Endothelial cell of umbilical vein (primary cell): Measurements from ENCODE around the gene MOB3B.

Experiments
- CTCF ChIP-seq, 2 donors: IDR thresholded peaks; 1 replicate in 1 of 2; 2 replicates in 1 of 2; pipeline ENCODE4 v1.5.1; 2011; ENCODE audit warnings: low read length in 2 of 2, mild to moderate bottlenecking in 2 of 2, moderate library complexity in 2 of 2, control low read depth in 1 of 2, inconsistent platforms in 1 of 2, low read depth in 1 of 2; ENCODE audit not compliant: insufficient read depth in 1 of 2; ENCODE audit errors: extremely low read depth in 1 of 2
- EZH2 ChIP-seq: IDR thresholded peaks from 2 replicates; pipeline ENCODE4 v1.6.1; 2012; ENCODE audit warnings: borderline replicate concordance, low read depth, mild to moderate bottlenecking, moderate library complexity, low read length, inconsistent platforms; ENCODE audit not compliant: severe bottlenecking
- POLR2A ChIP-seq: IDR thresholded peaks from 2 replicates; pipeline ENCODE4 v1.6.1; 2012; ENCODE audit warnings: low read depth, mild to moderate bottlenecking, control low read depth, low read length
- POLR2AphosphoS5 ChIP-seq: IDR thresholded peaks from 2 replicates; pipeline ENCODE4 v1.6.1; 2012; ENCODE audit warnings: low read depth, mild to moderate bottlenecking, control low read depth, low read length, moderate library complexity; ENCODE audit not compliant: insufficient read depth

GRCh38 chr9:27518809-27519208, 10.8 kb downstream of the MOB3B start:
- no peak for TF ChIP-seq POLR2A
- TF ChIP-seq CTCF (IDR thresholded peaks at IDR 0.05; ENCODE audit: extremely low read depth in 1 of 2, insufficient read depth in 1 of 2, low read depth in 1 of 2, low read length in 2 of 2) = no peak
- no peak for TF ChIP-seq EZH2
- TF ChIP-seq POLR2AphosphoS5 = no peak
